H1 (cell line): ENCODE data around the gene CTDP1. TPM values are rescaled to one million over a fixed set of nuclear protein-coding genes. Genes with fewer than 3 reads are reported as not detected.

Source experiments
- CTCF ChIA-PET: fragments of 300-600 bp; sonication (Branson Sonifier 250); formaldehyde crosslinking; loops from one replicate; lab custom pipeline; 2021; ENCODE audit not compliant: partially characterized antibody; lab: Charles Lee
- POLR2A ChIA-PET: fragments of 300-600 bp; sonication (Branson Sonifier 250); formaldehyde crosslinking; loops from one replicate; lab custom pipeline; 2021; ENCODE audit warnings: inconsistent platforms; ENCODE audit not compliant: partially characterized antibody; lab: Charles Lee
- DNase-seq, 2 experiments: peaks; one replicate each; pipeline versions ENCODE4 v3.0.0 to v3.0.0-alpha.2; 2010 to 2022; ENCODE audit warnings: low spot score in 2 of 2, low read depth in 1 of 2, mixed read lengths in 1 of 2
- FAIRE-seq: peaks from 2 replicates; lab custom pipeline; 2011; peaks lifted over from hg19 to GRCh38; lab: Jason Lieb, UNC
- H2AFZ ChIP-seq: 2 replicates; pipeline ENCODE4 v1.8.1; 2012; ENCODE audit warnings: low read length, inconsistent platforms
- H2AK5ac ChIP-seq: 2 replicates; pipeline ENCODE4 v1.6.1; 2013; ENCODE audit warnings: low read depth, low read length
- H2BK120ac ChIP-seq: replicated peaks from 2 replicates; pipeline ENCODE3; 2013; ENCODE audit warnings: low read depth, low read length, inconsistent platforms
- H2BK12ac ChIP-seq: 2 replicates; pipeline ENCODE4 v1.6.1; 2013; ENCODE audit warnings: low read depth, low read length
- H2BK15ac ChIP-seq: 2 replicates; pipeline ENCODE4 v1.6.1; 2013; ENCODE audit warnings: low read length
- H2BK20ac ChIP-seq: 2 replicates; pipeline ENCODE4 v1.6.1; 2013; ENCODE audit warnings: low read length
- H2BK5ac ChIP-seq: 2 replicates; pipeline ENCODE4 v1.6.1; 2013; ENCODE audit warnings: low read depth, low read length
- H3K14ac ChIP-seq: 2 replicates; pipeline ENCODE4 v1.6.1; 2013; ENCODE audit warnings: inconsistent platforms; ENCODE audit not compliant: insufficient read length
- H3K18ac ChIP-seq: 2 replicates; pipeline ENCODE4 v1.6.1; 2013; ENCODE audit warnings: low read length; ENCODE audit errors: extremely low read depth
- H3K23ac ChIP-seq: 2 replicates; pipeline ENCODE4 v1.6.1; 2013; ENCODE audit warnings: inconsistent platforms; ENCODE audit not compliant: insufficient read length
- H3K23me2 ChIP-seq: 2 replicates; pipeline ENCODE4 v1.6.1; 2013; ENCODE audit warnings: low read depth, low read length
- H3K27ac ChIP-seq: 2 replicates; pipeline ENCODE4 v1.6.1; 2011; ENCODE audit warnings: low read depth, low read length, inconsistent platforms
- H3K27me3 ChIP-seq, 4 experiments: replicated peaks in 1 of 4; 1 replicate in 1 of 4; 2 replicates in 3 of 4; pipeline versions ENCODE4 v1.6.1 to v1.8.1; 2011 to 2013; ENCODE audit warnings: low read length in 3 of 4, mild to moderate bottlenecking in 3 of 4, inconsistent platforms in 2 of 4, mixed read lengths in 2 of 4, moderate library complexity in 1 of 4; ENCODE audit not compliant: control insufficient read depth in 3 of 4, insufficient read depth in 3 of 4; ENCODE audit errors: extremely low read depth in 1 of 4
- H3K36me3 ChIP-seq, 4 experiments: 2 replicates each; pipeline versions ENCODE4 v1.6.1 to v1.8.1; 2011 to 2013; ENCODE audit warnings: mild to moderate bottlenecking in 4 of 4, low read length in 3 of 4, moderate library complexity in 2 of 4, control low read depth in 1 of 4, inconsistent platforms in 1 of 4; ENCODE audit not compliant: insufficient read depth in 4 of 4, control insufficient read depth in 2 of 4
- H3K4ac ChIP-seq: replicated peaks from 2 replicates; pipeline ENCODE3; 2013; ENCODE audit warnings: low read length, low read depth, mixed read lengths, inconsistent platforms; ENCODE audit not compliant: insufficient read length
- H3K4me1 ChIP-seq, 4 experiments: replicated peaks in 1 of 4; 1 replicate in 1 of 4; 2 replicates in 3 of 4; pipeline versions ENCODE4 v1.6.1 to v1.8.1; 2011 to 2013; ENCODE audit warnings: low read length in 3 of 4, inconsistent platforms in 2 of 4, mixed read lengths in 1 of 4; ENCODE audit not compliant: insufficient read depth in 4 of 4, control insufficient read depth in 3 of 4
- H3K4me2 ChIP-seq, 2 experiments: 2 replicates each; pipeline versions ENCODE4 v1.6.1 to v1.8.1; 2011 to 2013; ENCODE audit warnings: low read depth in 2 of 2, low read length in 2 of 2, control low read depth in 1 of 2, inconsistent platforms in 1 of 2, mild to moderate bottlenecking in 1 of 2; ENCODE audit not compliant: insufficient read depth in 1 of 2
- H3K4me3 ChIP-seq, 4 experiments: fragments of 200-600, 300-600 bp in 1 of 4; sonication (generic), shearing (Covaris generic), sonication (Bioruptor Twin) in 1 of 4; 2 replicates each; pipeline versions ENCODE4 v1.5.1 to v1.8.1; 2011 to 2016; ENCODE audit warnings: low read length in 4 of 4, low read depth in 3 of 4, control low read depth in 2 of 4, inconsistent platforms in 2 of 4, mild to moderate bottlenecking in 2 of 4, mixed read lengths in 1 of 4, moderate library complexity in 1 of 4; ENCODE audit not compliant: insufficient read depth in 2 of 4; ENCODE audit errors: extremely low read depth in 1 of 4
- H3K56ac ChIP-seq: replicated peaks from 2 replicates; pipeline ENCODE3; 2013; ENCODE audit warnings: low read depth, mild to moderate bottlenecking, mixed read lengths, low read length, inconsistent platforms; ENCODE audit not compliant: insufficient read length
- H3K79me1 ChIP-seq: 2 replicates; pipeline ENCODE4 v1.6.1; 2013; ENCODE audit warnings: low read depth, low read length, control low read depth
- H3K79me2 ChIP-seq, 2 experiments: 2 replicates each; pipeline versions ENCODE4 v1.6.1 to v1.8.1; 2012 to 2013; ENCODE audit warnings: low read length in 2 of 2, mild to moderate bottlenecking in 2 of 2, inconsistent platforms in 1 of 2; ENCODE audit not compliant: insufficient read depth in 2 of 2, control insufficient read depth in 1 of 2
- H3K9ac ChIP-seq, 4 experiments: replicated peaks in 1 of 4; 1 replicate in 1 of 4; 2 replicates in 3 of 4; pipeline versions ENCODE4 v1.6.1 to v1.8.1; 2011 to 2013; ENCODE audit warnings: low read depth in 3 of 4, low read length in 3 of 4, control low read depth in 2 of 4, mild to moderate bottlenecking in 2 of 4, moderate library complexity in 2 of 4, inconsistent platforms in 1 of 4; ENCODE audit errors: extremely low read depth in 1 of 4
- H3K9me3 ChIP-seq, 2 experiments: 2 replicates each; pipeline versions ENCODE4 v1.6.1 to v1.8.1; 2012 to 2013; ENCODE audit warnings: mild to moderate bottlenecking in 2 of 2, moderate library complexity in 2 of 2, control low read depth in 1 of 2, inconsistent platforms in 1 of 2, low read depth in 1 of 2, low read length in 1 of 2, mixed read lengths in 1 of 2; ENCODE audit not compliant: insufficient read depth in 2 of 2
- H4K20me1 ChIP-seq, 2 experiments: replicated peaks in 1 of 2; 2 replicates each; pipeline versions ENCODE3 to v1.8.1; 2011 to 2013; ENCODE audit warnings: inconsistent platforms in 2 of 2, low read length in 2 of 2, mild to moderate bottlenecking in 1 of 2; ENCODE audit not compliant: insufficient read depth in 2 of 2, control insufficient read depth in 1 of 2
- H4K5ac ChIP-seq: 2 replicates; pipeline ENCODE4 v1.6.1; 2013; ENCODE audit warnings: low read length, low read depth, mixed read lengths, inconsistent platforms; ENCODE audit not compliant: insufficient read length
- H4K8ac ChIP-seq: 2 replicates; pipeline ENCODE4 v1.8.0; 2013; ENCODE audit warnings: mild to moderate bottlenecking, moderate library complexity, low read length, inconsistent platforms; ENCODE audit not compliant: insufficient read depth; ENCODE audit errors: extremely low read depth
- H4K91ac ChIP-seq: replicated peaks from 2 replicates; pipeline ENCODE3; 2013; ENCODE audit warnings: low read length, mixed read lengths, inconsistent platforms; ENCODE audit not compliant: insufficient read length
- BRCA1 ChIP-seq: IDR thresholded peaks from 2 replicates; pipeline ENCODE4 v1.6.1; 2012; ENCODE audit warnings: low read depth, low read length, improper control_type of control experiment
- CTBP2 ChIP-seq: IDR thresholded peaks from 2 replicates; pipeline ENCODE4 v1.7.0; 2011; ENCODE audit warnings: borderline replicate concordance, mild to moderate bottlenecking, moderate library complexity, mixed read lengths, low read length; ENCODE audit not compliant: insufficient read depth, insufficient read length
- KDM1A ChIP-seq: fragments of 200-600, 300-600 bp; sonication (generic); IDR thresholded peaks from 2 replicates; pipeline ENCODE4 v1.7.1; 2016; ENCODE audit warnings: mild to moderate bottlenecking, low read length, borderline replicate concordance
- KDM5A ChIP-seq: fragments of 200-600 bp; IDR thresholded peaks from 2 replicates; pipeline ENCODE4 v1.7.1; 2012; ENCODE audit warnings: mild to moderate bottlenecking, low read length, inconsistent platforms, mixed read lengths
- POLR2A ChIP-seq, 2 experiments: IDR thresholded peaks; 1 replicate in 1 of 2; 2 replicates in 1 of 2; pipeline ENCODE4 v1.6.1; 2011; ENCODE audit warnings: low read depth in 2 of 2, low read length in 2 of 2, mild to moderate bottlenecking in 2 of 2; ENCODE audit errors: control extremely low read depth in 1 of 2
- SP1 ChIP-seq: IDR thresholded peaks from 2 replicates; pipeline ENCODE4 v1.6.1; 2011; ENCODE audit warnings: low read depth, low read length
- TAF1 ChIP-seq: IDR thresholded peaks from 2 replicates; pipeline ENCODE4 v1.6.1; 2011; ENCODE audit warnings: mild to moderate bottlenecking, low read depth, low read length
- TEAD4 ChIP-seq: IDR thresholded peaks from 2 replicates; pipeline ENCODE4 v1.6.1; 2012; ENCODE audit warnings: low read depth, low read length, inconsistent platforms, mixed read lengths
- WGBS, 2 experiments: shearing (Covaris generic) in 1 of 2; methylation state at CpG; one replicate each; pipeline versions ENCODE4 v1.1.6 to v1.1.7; 2013 to 2015; ENCODE audit warnings: low lambda C conversion rate in 2 of 2, mixed read lengths in 2 of 2, inconsistent platforms in 1 of 2, low coverage in 1 of 2, missing lambda C conversion rate in 1 of 2; ENCODE audit not compliant: insufficient replicate concordance in 2 of 2, insufficient coverage in 1 of 2, insufficient read length in 1 of 2; ENCODE audit errors: extremely low coverage in 1 of 2, missing lambda C conversion rate in 1 of 2; 5-methylcytosine and 5-hydroxymethylcytosine counted together
- polyA plus RNA-seq, 7 experiments: library from polyadenylated mRNA; depleted of rRNA in 3 of 7; stranded (reverse) in 5 of 7; unstranded in 2 of 7; fragments of >200 nt in 5 of 7; fragments of 200-250 nt in 2 of 7; gene quantifications; 1 replicate in 5 of 7; 2 replicates in 1 of 7; 4 replicates in 1 of 7; pipeline versions ENCODE4 v1.2.1 to v1.2.3, GENCODE V29; 2011 to 2013; ENCODE audit warnings: missing spikeins in 2 of 7, mixed read lengths in 2 of 7
- total RNA-seq: library from RNA; stranded (reverse); fragmentation: NEBNext Ultra II Directional; extraction: Animal tissue kit (Norgen Biotek cat#: 25700); gene quantifications from 2 replicates; pipeline ENCODE4 v1.2.1, GENCODE V29; 2021

CTDP1 gene
- total and polyA plus RNA-seq, 2 of the 8 experiments (the other 6 are each of a cell fraction or from before 2014, with no cell fraction given), result 16.6 to 37.0 TPM

- Histone ChIP-seq H3K4me2 (no peak overlapping the region), H3K14ac (no peak overlapping the region), H2BK15ac (no peak overlapping the region), H4K20me1 (no peaks in the 10 kb centered on the region), H3K27me3 (peaks cover 0 to 4% (median 0%) of the 10 kb centered on the region in 4 experiments; a peak in 2 of 7 replicates), H2AK5ac (no peak overlapping the region), H3K9ac (no peak overlapping the region), H3K18ac (no peak overlapping the region), H3K4me1 (no peaks in the 10 kb centered on the region), H3K56ac (no peak overlapping the region), H2AFZ (no peak overlapping the region), H3K4ac (no peak overlapping the region), H4K91ac (no peak overlapping the region), H4K8ac (no peak overlapping the region), H3K79me1 (no peaks in the 10 kb centered on the region), H3K27ac (no peak overlapping the region), H3K36me3 (no peaks in the 10 kb centered on the region; a peak in 1 of 8 replicates), H4K5ac (no peak overlapping the region), H2BK120ac (no peak overlapping the region), H3K79me2 (no peaks in the 10 kb centered on the region), H2BK20ac (no peak overlapping the region), H3K23me2 (no peaks in the 10 kb centered on the region), H3K4me3 (no peak overlapping the region), H3K9me3 (no peaks in the 10 kb centered on the region), H2BK12ac (no peak overlapping the region), H3K23ac (no peak overlapping the region), H2BK5ac (no peak overlapping the region)
- ChIA-PET POLR2A (no interaction called here), CTCF (interaction anchor here (0.7 to 3.9 kb wide), 9 partner anchors 18 to 268 kb away, joined by 3 to 35 read pairs (median 3); no protein-coding TSS in a partner anchor)
- FAIRE-seq (no peak), DNase-seq (no peak)
- TF ChIP-seq BRCA1, result no peak
- no peak for TF ChIP-seq TAF1
- no peak for TF ChIP-seq KDM5A
- no peak for TF ChIP-seq TEAD4
- TF ChIP-seq KDM1A, result no peak
- TF ChIP-seq CTBP2, result no peak
- TF ChIP-seq POLR2A (IDR thresholded peaks at IDR 0.05; ENCODE audit: control extremely low read depth in 1 of 2, low read depth in 2 of 2, low read length in 2 of 2), result no peak
- TF ChIP-seq SP1, result no peak
- 86% methylated on average over 9 of the region's 9 CpGs; no CpG with 5 or more reads in 1 of the 2 experiments for WGBS, 2 experiments
Observed at GRCh38 chr18:79644666-79645057, 34.9 kb upstream of the CTDP1 start.
